HCT116 (cell line): Measurements from ENCODE around the gene TRIM62. TPM values are rescaled to one million over a fixed set of nuclear protein-coding genes. Genes with fewer than 3 reads are reported as not detected.

Source experiments
- ATAC-seq: fragments of 200-7000 bp; cut with Tn5 transposase; 2 replicates; pipeline ENCODE4 v1.9.1; 2020; ENCODE audit warnings: mild to moderate bottlenecking, moderate library complexity
- BruUV-seq: library from RNA; stranded (reverse); fragments of 400-500 nt; replicated peaks from 2 replicates; lab custom pipeline; 2021; lab: Mats Ljungman, UMichigan
- CTCF ChIA-PET: fragments of 300-600 bp; sonication (Branson Sonifier 250); formaldehyde crosslinking; loops from one replicate; lab custom pipeline; 2021; ENCODE audit warnings: antibody characterized with exemption; lab: Charles Lee
- POLR2A ChIA-PET: fragments of 300-600, 350-600 bp; sonication (Branson Sonifier 250); formaldehyde crosslinking; loops from one replicate; lab custom pipeline; 2021; ENCODE audit warnings: antibody characterized with exemption; lab: Charles Lee
- RAD21 ChIA-PET, 2 experiments: fragments of 300-600 bp; sonication (Branson Sonifier 250); formaldehyde crosslinking; loops; one replicate each; lab custom pipeline; 2023; ENCODE audit warnings: low total read pairs in 2 of 2; ENCODE audit not compliant: uncharacterized antibody in 2 of 2, unreplicated experiment in 2 of 2, low non-redundant PET in 1 of 2; lab: Charles Lee
- DNase-seq: peaks from one replicate; pipeline ENCODE4 v3.0.0-alpha.2; 2010; ENCODE audit warnings: low read depth, low spot score
- H2AFZ ChIP-seq: fragments of 200-600 bp; shearing (Covaris generic), sonication (generic); 2 replicates; pipeline ENCODE4 v1.6.1; 2017; ENCODE audit warnings: low read depth, mixed run types, mixed read lengths, antibody characterized with exemption, low read length; ENCODE audit not compliant: poor library complexity, severe bottlenecking
- H3K27ac ChIP-seq: 2 replicates; pipeline ENCODE4 v1.5.1; 2012; ENCODE audit warnings: low read depth, low read length
- H3K27me3 ChIP-seq: fragments of 200-600 bp; sonication (generic); 2 replicates; pipeline ENCODE4 v1.6.1; 2016; ENCODE audit warnings: mixed run types, low read length, mixed read lengths; ENCODE audit not compliant: insufficient read depth
- H3K36me3 ChIP-seq, 2 experiments: fragments of 200-500 bp in 1 of 2; fragments of 200-600 bp in 1 of 2; sonication (Bioruptor generic) in 1 of 2; sonication (generic) in 1 of 2; 2 replicates each; pipeline versions ENCODE4 v1.5.1 to v1.6.1; 2014 to 2016; ENCODE audit warnings: low read length in 2 of 2, inconsistent platforms in 1 of 2, mixed read lengths in 1 of 2, mixed run types in 1 of 2; ENCODE audit not compliant: insufficient read depth in 2 of 2, control insufficient read depth in 1 of 2
- H3K4me1 ChIP-seq, 2 experiments: fragments of 200-600 bp in 1 of 2; sonication (generic) in 1 of 2; 2 replicates each; pipeline versions ENCODE4 v1.5.1 to v1.6.1; 2012 to 2017; ENCODE audit warnings: low read length in 2 of 2, inconsistent platforms in 1 of 2, mild to moderate bottlenecking in 1 of 2, mixed read lengths in 1 of 2, mixed run types in 1 of 2, moderate library complexity in 1 of 2; ENCODE audit not compliant: insufficient read depth in 2 of 2, control insufficient read depth in 1 of 2
- H3K4me2 ChIP-seq: fragments of 200-600 bp; sonication (generic); 2 replicates; pipeline ENCODE4 v1.6.1; 2017; ENCODE audit warnings: mixed run types, low read length, mixed read lengths
- H3K4me3 ChIP-seq, 2 experiments: fragments of 200-600 bp in 1 of 2; sonication (generic) in 1 of 2; replicated peaks in 1 of 2; 2 replicates each; pipeline ENCODE4 v1.5.1; 2011 to 2016; ENCODE audit warnings: low read length in 2 of 2, control low read depth in 1 of 2, low read depth in 1 of 2, mild to moderate bottlenecking in 1 of 2, mixed read lengths in 1 of 2, mixed run types in 1 of 2
- H3K79me2 ChIP-seq: fragments of 200-600 bp; sonication (generic); 2 replicates; pipeline ENCODE4 v1.6.1; 2017; ENCODE audit warnings: mild to moderate bottlenecking, mixed run types, low read length, moderate library complexity, mixed read lengths; ENCODE audit not compliant: insufficient read depth
- H3K9ac ChIP-seq: fragments of 200-600 bp; sonication (generic); 2 replicates; pipeline ENCODE4 v1.6.1; 2016; ENCODE audit warnings: low read length, mixed read lengths
- H3K9me2 ChIP-seq: fragments of 200-600 bp; sonication (generic), shearing (Covaris generic); 2 replicates; pipeline ENCODE4 v1.6.1; 2017; ENCODE audit warnings: mixed run types, mild to moderate bottlenecking, moderate library complexity; ENCODE audit not compliant: insufficient read depth
- H3K9me3 ChIP-seq, 2 experiments: fragments of 200-500 bp in 1 of 2; fragments of 200-600 bp in 1 of 2; sonication (Bioruptor generic) in 1 of 2; sonication (generic) in 1 of 2; 2 replicates each; pipeline ENCODE4 v1.6.1; 2014 to 2017; ENCODE audit warnings: low read length in 2 of 2, mixed read lengths in 2 of 2, inconsistent platforms in 1 of 2, low read depth in 1 of 2, mild to moderate bottlenecking in 1 of 2, mixed run types in 1 of 2, moderate library complexity in 1 of 2; ENCODE audit not compliant: control insufficient read depth in 1 of 2, insufficient read depth in 1 of 2
- H4K20me1 ChIP-seq: fragments of 200-600 bp; sonication (generic), shearing (Covaris generic); 2 replicates; pipeline ENCODE4 v1.6.1; 2017; ENCODE audit warnings: mixed run types, mild to moderate bottlenecking, moderate library complexity; ENCODE audit not compliant: insufficient read depth
- EGR1 ChIP-seq: IDR thresholded peaks from 2 replicates; pipeline ENCODE4 v1.6.1; 2012; ENCODE audit warnings: low read depth
- ELF1 ChIP-seq: IDR thresholded peaks from 2 replicates; pipeline ENCODE4 v1.6.1; 2012; ENCODE audit warnings: low read depth, borderline replicate concordance
- EZH2 ChIP-seq: fragments of 200-600 bp; sonication (generic); IDR thresholded peaks from 2 replicates; pipeline ENCODE4 v1.6.1; 2017; ENCODE audit warnings: antibody characterized with exemption, mixed run types
- FOSL1 ChIP-seq: IDR thresholded peaks from 2 replicates; pipeline ENCODE4 v1.6.1; 2012; ENCODE audit warnings: low read depth
- JUND ChIP-seq: IDR thresholded peaks from 2 replicates; pipeline ENCODE4 v1.6.1; 2012
- MAX ChIP-seq: IDR thresholded peaks from 2 replicates; pipeline ENCODE4 v1.6.1; 2012
- POLR2AphosphoS5 ChIP-seq: IDR thresholded peaks from 2 replicates; pipeline ENCODE4 v1.6.1; 2011; ENCODE audit warnings: mild to moderate bottlenecking, low read depth, low read length, moderate library complexity
- RAD21 ChIP-seq: IDR thresholded peaks from 2 replicates; pipeline ENCODE4 v1.6.1; 2012; ENCODE audit warnings: low read depth, mild to moderate bottlenecking
- SIN3A ChIP-seq: IDR thresholded peaks from 2 replicates; pipeline ENCODE4 v1.6.1; 2012; ENCODE audit warnings: low read depth
- SP1 ChIP-seq: IDR thresholded peaks from 2 replicates; pipeline ENCODE4 v1.6.1; 2012; ENCODE audit warnings: low read depth
- SRF ChIP-seq: IDR thresholded peaks from 2 replicates; pipeline ENCODE4 v1.6.1; 2012; ENCODE audit warnings: low read depth
- YY1 ChIP-seq: IDR thresholded peaks from 2 replicates; pipeline ENCODE4 v1.6.1; 2011; ENCODE audit warnings: low read length, low read depth, moderate library complexity, mild to moderate bottlenecking; ENCODE audit not compliant: insufficient replicate concordance; ENCODE audit errors: extremely low read depth
- intact Hi-C: fragments of 100-400 bp; cut with micrococcal nuclease; formaldehyde crosslinking; loops from 2 replicates; pipeline ENCODE4 v1.10.0; 2022
- total RNA-seq: library from RNA; stranded (reverse); gene quantifications from one replicate; pipeline ENCODE4 v1.2.1, GENCODE V29; 2021; ENCODE audit not compliant: unreplicated experiment
- TF ChIP-seq, protein P1 (sequence below), 3 experiments: fragments of 200-600 bp in 1 of 3; sonication (generic) in 1 of 3; IDR thresholded peaks in 2 of 3; conservative IDR thresholded peaks in 1 of 3; 2 replicates each; pipeline ENCODE4 v1.5.1; 2012 to 2017; ENCODE audit warnings: low read depth in 2 of 3, low read length in 2 of 3, antibody characterized with exemption in 1 of 3, borderline replicate concordance in 1 of 3, control low read depth in 1 of 3, mild to moderate bottlenecking in 1 of 3, mixed read lengths in 1 of 3, mixed run types in 1 of 3, moderate library complexity in 1 of 3; ENCODE audit not compliant: insufficient read depth in 1 of 3
- TF ChIP-seq, protein P2 (sequence below): IDR thresholded peaks from 2 replicates; pipeline ENCODE4 v1.6.1; 2012
- TF ChIP-seq, protein P3 (sequence below): IDR thresholded peaks from 2 replicates; pipeline ENCODE4 v1.6.1; 2011; ENCODE audit warnings: mild to moderate bottlenecking, low read length, moderate library complexity; ENCODE audit not compliant: insufficient replicate concordance; ENCODE audit errors: extremely low read depth

TRIM62 gene
- total RNA-seq, 1 experiment from 2014 or later, result 6.5 TPM

DNA sequence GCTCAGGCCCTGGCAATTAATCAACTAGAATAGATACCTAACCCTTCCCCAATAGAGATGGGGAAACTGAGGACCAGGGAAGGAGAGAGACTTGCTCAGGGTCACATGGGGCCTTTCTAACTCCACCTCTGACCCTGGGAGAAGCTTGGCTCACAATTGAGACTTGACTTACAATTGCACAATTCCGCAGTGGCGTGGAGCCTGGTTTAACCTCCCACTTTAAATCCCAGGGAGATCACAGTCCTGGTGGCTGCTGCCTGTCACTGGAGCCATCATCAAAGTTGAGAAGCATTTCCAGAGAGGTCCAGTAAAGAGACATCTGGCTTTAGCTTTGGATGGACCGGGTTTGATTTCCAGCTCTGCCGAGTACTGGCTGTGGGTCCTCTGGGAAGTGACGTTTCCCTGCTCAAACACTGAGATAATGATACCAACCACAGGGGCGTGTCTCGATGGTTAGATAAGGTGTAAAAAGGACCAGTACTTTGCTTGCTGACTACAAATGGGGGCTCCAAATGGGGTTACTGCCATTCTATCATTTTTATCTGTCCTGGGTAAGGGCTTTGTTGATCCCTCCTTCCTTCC is 39.3 kb downstream of the TRIM62 start:
- no peak for ATAC-seq
- no peaks in the 10 kb centered on the region for H3K27me3 ChIP-seq
- POLR2A ChIA-PET, result no interaction called here

DNA sequence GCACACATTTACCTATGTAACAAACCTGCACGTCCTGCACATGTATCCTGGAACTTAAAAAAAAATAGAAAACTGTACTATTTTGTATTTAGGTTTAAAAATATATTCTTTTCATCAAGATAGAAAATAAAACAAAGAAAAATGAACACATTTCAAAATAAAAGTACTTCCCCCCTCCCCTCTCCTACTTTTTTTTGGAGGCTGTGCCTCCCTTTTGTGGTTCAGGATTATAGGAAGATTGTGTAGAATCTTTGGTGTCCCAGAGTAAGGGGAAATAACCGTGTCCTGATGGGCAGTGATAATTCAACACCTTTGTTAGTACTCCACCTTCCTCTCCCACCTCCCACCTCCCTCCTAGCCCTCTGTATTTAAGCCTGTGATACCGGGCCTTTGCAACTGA is 40.1 kb downstream of the TRIM62 start:
- CTCF ChIA-PET, result interaction anchor here (1.9 kb wide), 1 partner anchor 15 kb away, joined by 9 read pairs; no protein-coding TSS in a partner anchor
- DNase-seq, result no peak
- TF ChIP-seq SRF (no peak), RAD21 (no peak), POLR2AphosphoS5 (no peak), SP1 (no peak), JUND (no peak), ELF1 (no peak), EZH2 (no peak), FOSL1 (no peak), SIN3A (no peak), EGR1 (no peak), MAX (no peak)
- TF ChIP-seq, protein P1, sequence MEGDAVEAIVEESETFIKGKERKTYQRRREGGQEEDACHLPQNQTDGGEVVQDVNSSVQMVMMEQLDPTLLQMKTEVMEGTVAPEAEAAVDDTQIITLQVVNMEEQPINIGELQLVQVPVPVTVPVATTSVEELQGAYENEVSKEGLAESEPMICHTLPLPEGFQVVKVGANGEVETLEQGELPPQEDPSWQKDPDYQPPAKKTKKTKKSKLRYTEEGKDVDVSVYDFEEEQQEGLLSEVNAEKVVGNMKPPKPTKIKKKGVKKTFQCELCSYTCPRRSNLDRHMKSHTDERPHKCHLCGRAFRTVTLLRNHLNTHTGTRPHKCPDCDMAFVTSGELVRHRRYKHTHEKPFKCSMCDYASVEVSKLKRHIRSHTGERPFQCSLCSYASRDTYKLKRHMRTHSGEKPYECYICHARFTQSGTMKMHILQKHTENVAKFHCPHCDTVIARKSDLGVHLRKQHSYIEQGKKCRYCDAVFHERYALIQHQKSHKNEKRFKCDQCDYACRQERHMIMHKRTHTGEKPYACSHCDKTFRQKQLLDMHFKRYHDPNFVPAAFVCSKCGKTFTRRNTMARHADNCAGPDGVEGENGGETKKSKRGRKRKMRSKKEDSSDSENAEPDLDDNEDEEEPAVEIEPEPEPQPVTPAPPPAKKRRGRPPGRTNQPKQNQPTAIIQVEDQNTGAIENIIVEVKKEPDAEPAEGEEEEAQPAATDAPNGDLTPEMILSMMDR (IDR thresholded peaks at IDR 0.05 in 2 of 3, conservative IDR thresholded peaks at IDR 0.05 in 1 of 3; ENCODE audit: borderline replicate concordance in 1 of 3, insufficient read depth in 1 of 3, low read depth in 2 of 3, low read length in 2 of 3), result no peak
- TF ChIP-seq, protein P2, sequence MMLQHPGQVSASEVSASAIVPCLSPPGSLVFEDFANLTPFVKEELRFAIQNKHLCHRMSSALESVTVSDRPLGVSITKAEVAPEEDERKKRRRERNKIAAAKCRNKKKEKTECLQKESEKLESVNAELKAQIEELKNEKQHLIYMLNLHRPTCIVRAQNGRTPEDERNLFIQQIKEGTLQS, result no peak
- TF ChIP-seq, protein P3, sequence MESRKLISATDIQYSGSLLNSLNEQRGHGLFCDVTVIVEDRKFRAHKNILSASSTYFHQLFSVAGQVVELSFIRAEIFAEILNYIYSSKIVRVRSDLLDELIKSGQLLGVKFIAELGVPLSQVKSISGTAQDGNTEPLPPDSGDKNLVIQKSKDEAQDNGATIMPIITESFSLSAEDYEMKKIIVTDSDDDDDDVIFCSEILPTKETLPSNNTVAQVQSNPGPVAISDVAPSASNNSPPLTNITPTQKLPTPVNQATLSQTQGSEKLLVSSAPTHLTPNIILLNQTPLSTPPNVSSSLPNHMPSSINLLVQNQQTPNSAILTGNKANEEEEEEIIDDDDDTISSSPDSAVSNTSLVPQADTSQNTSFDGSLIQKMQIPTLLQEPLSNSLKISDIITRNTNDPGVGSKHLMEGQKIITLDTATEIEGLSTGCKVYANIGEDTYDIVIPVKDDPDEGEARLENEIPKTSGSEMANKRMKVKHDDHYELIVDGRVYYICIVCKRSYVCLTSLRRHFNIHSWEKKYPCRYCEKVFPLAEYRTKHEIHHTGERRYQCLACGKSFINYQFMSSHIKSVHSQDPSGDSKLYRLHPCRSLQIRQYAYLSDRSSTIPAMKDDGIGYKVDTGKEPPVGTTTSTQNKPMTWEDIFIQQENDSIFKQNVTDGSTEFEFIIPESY, result no peak

More for the DNA sequence above, 39.3 kb downstream of the TRIM62 start:
- Histone ChIP-seq H2AFZ (no peak overlapping the region), H3K9ac (no peak overlapping the region), H3K36me3 (0 out of 4 replicates have a peak, but pooled peaks cover 0 to 3% of the 10 kb centered on the region in 2 experiments), H3K4me2 (no peak overlapping the region), H3K4me3 (no peak overlapping the region), H3K9me2 (no peaks in the 10 kb centered on the region), H3K4me1 (no peaks in the 10 kb centered on the region), H3K79me2 (no peaks in the 10 kb centered on the region), H3K9me3 (no peaks in the 10 kb centered on the region), H4K20me1 (no peaks in the 10 kb centered on the region), H3K27ac (no peak overlapping the region)
- intact Hi-C loops, result no loop called here
- BruUV-seq, result no TSS peak
- ChIA-PET CTCF (no interaction called here), RAD21 (no interaction called here)
- DNase-seq, result no peak
- TF ChIP-seq SIN3A, result no peak
- no peak for TF ChIP-seq SRF
- TF ChIP-seq JUND, result no peak
- no peak for TF ChIP-seq EGR1
- no peak for TF ChIP-seq EZH2
- no peak for TF ChIP-seq MAX
- no peak for TF ChIP-seq YY1

More for the DNA sequence above, 40.1 kb downstream of the TRIM62 start:
- RAD21 ChIA-PET, result no interaction called here
- Histone ChIP-seq H3K36me3 (0 out of 4 replicates have a peak, but pooled peaks cover 0 to 1% of the 10 kb centered on the region in 2 experiments), H3K4me2 (no peak overlapping the region), H4K20me1 (no peaks in the 10 kb centered on the region), H3K9me2 (no peaks in the 10 kb centered on the region), H3K27me3 (no peaks in the 10 kb centered on the region), H3K4me1 (no peaks in the 10 kb centered on the region), H3K4me3 (no peak overlapping the region), H3K27ac (no peak overlapping the region), H2AFZ (no peak overlapping the region), H3K9ac (no peak overlapping the region), H3K9me3 (no peaks in the 10 kb centered on the region), H3K79me2 (no peaks in the 10 kb centered on the region)
- POLR2A ChIA-PET, result no interaction called here
- BruUV-seq, result no TSS peak
- intact Hi-C loops, result no loop called here
- ATAC-seq, result no peak
